Small intestine (tissue), 4 donors: ENCODE measurements around the gene PLXNB1. TPM values are rescaled to one million over a fixed set of nuclear protein-coding genes. Genes with fewer than 3 reads are reported as not detected.

ENCODE experiments used
- polyA plus RNA-seq, 4 donors: library from polyadenylated mRNA; stranded (reverse) in 3 of 4; unstranded in 1 of 4; fragments of 200-250 nt in 3 of 4; fragments of 120-200 nt in 1 of 4; gene quantifications; one replicate each; pipeline versions ENCODE4 v1.2.1 to v1.2.3, GENCODE V29; 2013
- donor health status: healthy with polysubstance abuse.
- donor health status: Bipolar disorder and iron deficiency.
- donor health status: healthy.

Gene PLXNB1
- polyA plus RNA-seq, 4 donors = 56.5 to 129 (median 60.4) TPM

Other genes with a start within 250 kb of the PLXNB1 start
- 1 to 10 TPM in 3 of 4 donors, under 1 TPM in 1; 0.27 to 5.7 (median 4.5) TPM for gene CDC25A, start 241.7 kb downstream of the PLXNB1 start, polyA plus RNA-seq
- gene CAMP, start 206.6 kb downstream of the PLXNB1 start, polyA plus RNA-seq = 1 to 10 TPM in 1 of 4 donors, under 1 TPM in 1, not detected in 2; 0.35 to 2.0 TPM
- gene ZNF589, start 189.0 kb downstream of the PLXNB1 start, polyA plus RNA-seq = 1 to 10 TPM; 1.6 to 7.0 (median 3.9) TPM
- 10 to 100 TPM; 14.1 to 25.9 (median 20.1) TPM for gene NME6, start 128.7 kb downstream of the PLXNB1 start, polyA plus RNA-seq
- not detected for gene SPINK8, start 96.4 kb downstream of the PLXNB1 start, polyA plus RNA-seq
- gene FBXW12, start 57.9 kb downstream of the PLXNB1 start, polyA plus RNA-seq = under 1 TPM in 1 of 4 donors, not detected in 3; 0.16 TPM
- gene CCDC51, start 10.0 kb upstream of the PLXNB1 start, polyA plus RNA-seq = 10 to 100 TPM; 11.1 to 22.6 (median 21.7) TPM
- gene TMA7, start 10.2 kb upstream of the PLXNB1 start, polyA plus RNA-seq = 100 to 1,000 TPM; 292 to 744 (median 524) TPM
- 1 to 10 TPM; 1.1 to 6.8 (median 3.2) TPM for gene ATRIP, start 16.7 kb upstream of the PLXNB1 start, polyA plus RNA-seq
- gene SHISA5, start 74.1 kb upstream of the PLXNB1 start, polyA plus RNA-seq = 100 to 1,000 TPM in 2 of 4 donors, 10 to 100 TPM in 2; 68.2 to 220 (median 106) TPM
- 10 to 100 TPM; 11.3 to 44.5 (median 19.1) TPM for gene PFKFB4, start 126.7 kb upstream of the PLXNB1 start, polyA plus RNA-seq
- under 1 TPM in 2 of 4 donors, not detected in 2; 0.13 to 0.65 TPM for gene UCN2, start 133.7 kb upstream of the PLXNB1 start, polyA plus RNA-seq
- gene COL7A1, start 165.2 kb upstream of the PLXNB1 start, polyA plus RNA-seq = 100 to 1,000 TPM in 1 of 4 donors, 10 to 100 TPM in 2, 1 to 10 TPM in 1; 8.0 to 120 (median 19.3) TPM
- 100 to 1,000 TPM; 291 to 692 (median 452) TPM for gene UQCRC1, start 179.6 kb upstream of the PLXNB1 start, polyA plus RNA-seq
- gene TMEM89, start 191.7 kb upstream of the PLXNB1 start, polyA plus RNA-seq = under 1 TPM in 2 of 4 donors, not detected in 2; 0.21 to 0.24 TPM
- gene SLC26A6, start 205.4 kb upstream of the PLXNB1 start, polyA plus RNA-seq = 10 to 100 TPM; 14.3 to 74.0 (median 30.4) TPM
- gene CELSR3, start 232.8 kb upstream of the PLXNB1 start, polyA plus RNA-seq = 1 to 10 TPM in 2 of 4 donors, under 1 TPM in 2; 0.27 to 2.8 (median 1.1) TPM